Airway epithelial cell (primary cell): Measurements from ENCODE around the gene SCGB3A2. TPM values are rescaled to one million over a fixed set of nuclear protein-coding genes. Genes with fewer than 3 reads are reported as not detected.

ENCODE experiments used
- total RNA-seq: library from RNA; depleted of rRNA; stranded (reverse); fragments of >200 nt; gene quantifications from 2 replicates; pipeline ENCODE4 v1.2.3, GENCODE V29; 2015

Gene SCGB3A2
- total RNA-seq, result not detected in 2 replicates

GRCh38 chr5:147878066-147878759 is at the start of gene SCGB3A2:
Gene SCGB3A2, plus strand, starts transcription at chr5:147878711. Its CDS starts 93 bp downstream, at chr5:147878804.

GRCh38 chr5:147831465-147831864 is 47.0 kb upstream of the SCGB3A2 start, which contains the start of gene SPINK1:
Gene SPINK1, minus strand, starts transcription at chr5:147831671. Its CDS starts 94 bp downstream, at chr5:147831577.

GRCh38 chr5:147906326-147907095 is 28.0 kb downstream of the SCGB3A2 start, which contains the start of gene C5orf46:
Gene C5orf46, minus strand, starts transcription at chr5:147906538. Its CDS starts 37 bp downstream, at chr5:147906501.

Other genes starting within 250 kb of the SCGB3A2 start
- 0.14 TPM in 2 replicates for gene JAKMIP2, start 96.0 kb upstream of the SCGB3A2 start, total RNA-seq
- not detected in 2 replicates for gene SPINK1, start 47.0 kb upstream of the SCGB3A2 start, total RNA-seq
- gene C5orf46, start 27.8 kb downstream of the SCGB3A2 start, total RNA-seq, result 3.7 TPM in 1 of 2 replicates, not detected in the other
- 62.8 and 78.0 TPM in 2 replicates for gene SPINK5, start 185.3 kb downstream of the SCGB3A2 start, total RNA-seq